DND-41 (cell line): ENCODE data around the gene SHROOM3.

Source experiments
- EZH2 ChIP-seq: IDR thresholded peaks from 3 replicates; pipeline ENCODE4 v1.6.1; 2012; ENCODE audit warnings: borderline replicate concordance, low read depth, mild to moderate bottlenecking, moderate library complexity, low read length, inconsistent platforms; ENCODE audit not compliant: severe bottlenecking
- TF ChIP-seq, protein P1 (sequence below): IDR thresholded peaks from 2 replicates; pipeline ENCODE4 v1.5.1; 2012; ENCODE audit warnings: borderline replicate concordance, low read length, moderate library complexity, mild to moderate bottlenecking; ENCODE audit not compliant: poor library complexity, severe bottlenecking; ENCODE audit errors: extremely low read depth

GRCh38 chr4:76569225-76569624, 134.2 kb downstream of the SHROOM3 start:
- TF ChIP-seq, protein P1, sequence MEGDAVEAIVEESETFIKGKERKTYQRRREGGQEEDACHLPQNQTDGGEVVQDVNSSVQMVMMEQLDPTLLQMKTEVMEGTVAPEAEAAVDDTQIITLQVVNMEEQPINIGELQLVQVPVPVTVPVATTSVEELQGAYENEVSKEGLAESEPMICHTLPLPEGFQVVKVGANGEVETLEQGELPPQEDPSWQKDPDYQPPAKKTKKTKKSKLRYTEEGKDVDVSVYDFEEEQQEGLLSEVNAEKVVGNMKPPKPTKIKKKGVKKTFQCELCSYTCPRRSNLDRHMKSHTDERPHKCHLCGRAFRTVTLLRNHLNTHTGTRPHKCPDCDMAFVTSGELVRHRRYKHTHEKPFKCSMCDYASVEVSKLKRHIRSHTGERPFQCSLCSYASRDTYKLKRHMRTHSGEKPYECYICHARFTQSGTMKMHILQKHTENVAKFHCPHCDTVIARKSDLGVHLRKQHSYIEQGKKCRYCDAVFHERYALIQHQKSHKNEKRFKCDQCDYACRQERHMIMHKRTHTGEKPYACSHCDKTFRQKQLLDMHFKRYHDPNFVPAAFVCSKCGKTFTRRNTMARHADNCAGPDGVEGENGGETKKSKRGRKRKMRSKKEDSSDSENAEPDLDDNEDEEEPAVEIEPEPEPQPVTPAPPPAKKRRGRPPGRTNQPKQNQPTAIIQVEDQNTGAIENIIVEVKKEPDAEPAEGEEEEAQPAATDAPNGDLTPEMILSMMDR: no peak
- TF ChIP-seq EZH2: no peak
